GM18873 (cell line): ENCODE measurements around the gene EYS.

Source experiments
- ATAC-seq: cut with Tn5 transposase; IDR thresholded peaks from one replicate; pipeline ENCODE4 v1.9.1; 2021; ENCODE audit warnings: mild to moderate bottlenecking, moderate library complexity, moderate number of reproducible peaks; ENCODE audit not compliant: unreplicated experiment, low FRiP score

The EYS gene

GRCh38 chr6:63677282-63677681, 2029.7 kb downstream of the EYS start:
- no peak for ATAC-seq

- no peak for ATAC-seq
These were observed 2030.5 kb downstream of the EYS start for GRCh38 chr6:63676412-63677114.

GRCh38 chr6:63675138-63675537, 2031.9 kb downstream of the EYS start:
- no peak for ATAC-seq

GRCh38 chr6:63674635-63675034, 2032.4 kb downstream of the EYS start:
- ATAC-seq: no peak

GRCh38 chr6:63673692-63674091, 2033.3 kb downstream of the EYS start:
- ATAC-seq: no peak

GRCh38 chr6:63672582-63673129, 2034.4 kb downstream of the EYS start:
- ATAC-seq: no peak

- ATAC-seq: no peak
These were observed 2035.8 kb downstream of the EYS start for GRCh38 chr6:63671098-63671754.
